NCI-H460 (cell line): ENCODE data around the gene HOXD10. TPM values are rescaled to one million over a fixed set of nuclear protein-coding genes. Genes with fewer than 3 reads are reported as not detected.
A peak's percentile ranks its signal among the peaks of the same experiment; 100 is the strongest.

ENCODE experiments used
- DNase-seq: peaks from one replicate; pipeline ENCODE4 v3.0.0-alpha.2; 2016; ENCODE audit warnings: low read depth; ENCODE audit errors: extremely low read depth
- polyA plus RNA-seq: library from polyadenylated mRNA; depleted of rRNA; stranded (reverse); fragments of >200 nt; gene quantifications from 2 replicates; pipeline ENCODE4 v1.2.3, GENCODE V29; 2014; cell fraction: nucleus; rRNA removed
- total RNA-seq: library from RNA; depleted of rRNA; stranded (reverse); fragments of >200 nt; shearing (Covaris generic); gene quantifications from 2 replicates; pipeline ENCODE4 v1.2.3, GENCODE V29; 2014; rRNA removed

HOXD10 gene
- total RNA-seq, result 0.25 TPM in 1 of 2 replicates, not detected in the other
- polyA plus RNA-seq, result not detected in 2 replicates

DNA sequence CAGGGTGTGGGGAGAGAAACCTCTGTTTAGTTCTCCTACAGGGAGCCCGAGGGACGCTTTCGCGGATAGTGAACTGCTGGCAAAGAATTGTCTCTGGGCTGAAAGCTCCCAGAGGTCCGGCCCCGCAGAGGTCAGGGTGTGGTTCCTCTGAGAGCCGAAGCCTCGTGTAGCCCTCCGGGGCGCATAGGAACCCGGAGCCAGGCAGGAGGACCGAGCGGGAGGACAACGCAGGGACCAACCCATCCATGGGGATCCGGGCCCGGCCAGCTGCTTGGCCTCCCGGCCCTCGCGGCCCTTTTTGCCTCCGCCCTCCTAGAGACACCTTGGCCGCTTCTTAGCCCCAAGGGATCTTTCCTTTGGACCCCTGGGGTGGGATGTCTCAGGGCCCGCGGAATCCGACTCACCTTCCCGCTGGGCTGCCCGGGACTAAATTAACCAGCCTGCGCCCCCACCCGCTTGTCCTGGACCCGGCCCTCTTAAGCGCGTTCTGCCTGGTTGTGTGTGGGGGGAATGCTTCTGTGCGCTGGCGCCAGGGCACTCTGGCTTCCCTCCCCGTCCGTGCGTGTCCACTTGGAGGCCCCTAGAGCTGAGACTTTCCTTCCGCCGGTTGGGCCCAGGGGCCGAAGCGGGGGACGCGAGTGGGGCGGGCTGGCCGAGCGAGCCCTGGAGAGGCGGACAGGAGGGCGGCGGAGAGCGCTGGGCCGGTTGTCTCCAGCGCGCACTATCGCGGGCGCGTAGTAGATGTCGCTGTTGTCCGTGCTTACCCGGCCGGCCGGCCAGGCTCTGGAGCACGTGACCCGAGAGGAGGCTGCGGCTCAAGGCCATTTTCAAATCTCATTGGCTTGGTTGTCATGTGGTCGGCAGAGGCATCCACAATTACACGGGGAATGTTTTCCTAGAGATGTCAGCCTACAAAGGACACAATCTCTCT is at the start of gene HOXD10:
HOXD10 (plus strand) TSS at position 896 of the 931 bp plus-strand sequence. CDS start 56 bp downstream, outside the sequence.
- no peak for DNase-seq

DNA sequence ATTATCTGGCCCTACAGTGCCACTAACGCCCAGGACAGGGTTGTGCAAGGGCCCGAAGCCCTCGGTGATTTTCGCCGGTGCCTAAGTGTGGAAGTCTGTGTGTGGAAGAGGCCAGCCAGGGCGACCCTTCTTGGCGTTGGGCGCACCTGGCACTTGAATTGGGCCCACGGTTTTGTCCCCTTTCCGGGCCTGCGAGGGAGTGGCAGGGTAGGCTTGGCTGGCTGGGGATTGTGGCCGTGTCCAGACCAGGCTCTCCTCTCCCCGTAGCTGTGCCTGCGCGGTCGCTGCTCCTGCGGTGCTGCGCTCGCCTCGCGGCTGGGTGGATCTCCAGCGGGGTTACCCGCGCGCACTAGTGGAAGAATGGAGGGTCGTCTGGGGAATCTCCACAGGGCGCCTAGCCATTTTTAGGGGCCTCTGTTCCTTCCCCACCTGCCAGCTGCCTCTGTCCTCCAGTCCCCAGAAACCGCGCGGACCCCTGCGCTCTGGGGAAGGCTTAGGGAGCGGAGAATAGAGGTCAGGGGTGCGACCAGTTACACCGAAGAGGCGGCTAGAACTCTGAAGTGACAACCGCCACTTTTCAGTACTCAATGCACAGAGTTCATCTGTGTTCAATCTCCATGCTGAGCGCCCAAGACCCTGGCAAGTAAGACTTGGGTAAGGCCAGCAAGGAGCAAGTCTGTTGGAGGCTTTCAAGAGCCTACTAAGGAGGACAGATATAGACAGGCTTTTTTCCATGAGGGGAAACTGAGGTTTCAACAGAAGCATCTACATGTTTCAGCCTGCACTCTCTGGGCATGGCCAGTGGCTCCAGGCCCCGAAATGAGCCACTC is 48.8 kb upstream of the HOXD10 start:
- DNase-seq, result no peak

DNA sequence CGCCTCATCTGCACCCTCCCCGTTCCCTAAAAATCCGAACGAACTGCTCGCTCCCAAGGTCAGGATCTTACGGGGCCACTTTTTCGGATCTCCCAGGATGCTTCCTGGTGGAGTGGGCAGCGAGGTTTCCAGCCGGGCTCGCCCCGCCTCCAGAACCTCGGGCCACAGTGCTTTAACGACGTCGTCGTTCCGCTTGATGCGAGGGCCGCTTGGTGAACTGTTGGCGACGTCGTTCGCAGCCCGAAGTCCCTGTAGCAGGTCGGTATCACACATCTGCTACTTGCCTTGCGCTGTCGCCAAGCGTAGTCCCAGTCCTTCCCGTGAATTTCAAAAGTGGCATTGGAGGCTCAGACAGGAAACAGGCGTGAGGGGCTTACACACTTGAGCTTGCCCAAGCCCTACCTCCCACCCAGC is 48.2 kb upstream of the HOXD10 start:
- DNase-seq, result no peak

DNA sequence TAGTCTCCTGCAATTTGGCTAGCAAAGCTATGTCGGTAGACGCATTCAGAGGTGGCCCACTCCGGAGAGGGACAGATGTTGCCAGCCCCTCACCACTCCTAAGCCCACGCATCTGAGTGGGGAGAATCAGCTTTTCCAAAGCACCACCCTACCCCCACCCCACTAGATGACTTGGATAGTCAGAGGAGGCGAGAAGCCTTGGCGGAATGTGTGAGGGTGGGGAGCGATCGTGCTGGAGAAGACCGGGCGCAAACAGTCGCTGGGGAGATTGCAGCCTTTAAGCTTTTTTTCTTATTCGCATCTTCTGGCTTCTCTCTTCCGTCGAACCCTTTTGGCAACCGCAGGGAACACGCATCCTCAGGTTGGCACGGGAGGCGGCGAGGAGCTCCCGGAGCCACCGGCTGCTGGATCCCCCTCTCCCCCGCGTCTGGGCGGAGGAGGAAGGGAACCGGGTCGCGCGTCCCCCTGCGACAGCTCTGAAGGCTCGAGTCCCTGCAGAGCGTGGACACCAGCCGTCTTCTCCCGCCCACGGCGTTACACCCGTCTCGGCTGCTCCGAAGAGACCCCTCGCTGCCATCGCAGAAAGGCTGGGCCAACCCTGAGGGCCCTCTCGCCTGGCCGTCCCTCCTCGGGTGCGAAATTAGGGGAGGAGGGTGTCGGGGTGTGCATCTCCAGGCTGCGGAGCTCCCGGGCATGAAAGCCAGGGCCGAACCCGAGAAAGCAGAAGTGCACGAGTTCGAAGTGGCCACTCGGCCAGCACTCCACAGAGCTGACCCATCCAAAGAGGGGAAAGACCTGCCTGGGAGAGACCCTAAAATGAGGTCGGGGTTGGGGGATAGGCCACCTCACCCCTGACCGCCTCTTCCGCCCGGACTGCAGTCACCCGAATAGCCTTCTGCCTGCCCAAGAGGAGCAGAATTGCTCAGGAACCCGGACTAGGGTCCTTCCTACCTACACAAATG is 45.0 kb upstream of the HOXD10 start:
- no peak for DNase-seq

DNA sequence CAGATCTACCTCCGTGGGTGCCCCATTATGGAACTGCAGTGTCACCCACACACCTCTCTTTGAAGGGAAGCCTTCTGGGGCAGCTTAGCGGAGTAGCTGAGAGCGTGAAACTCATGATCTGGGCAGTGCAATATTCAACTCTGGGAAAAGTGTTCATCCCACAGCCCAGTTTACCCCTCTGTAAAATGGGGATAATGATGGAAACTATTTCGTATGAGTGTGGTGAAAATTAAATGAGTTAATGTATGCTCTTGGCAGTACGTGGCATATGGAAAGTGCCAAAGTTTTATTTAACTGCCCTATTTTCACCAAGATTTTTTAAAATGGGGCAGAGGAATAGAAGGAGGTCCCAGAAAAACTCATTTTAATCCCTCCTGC is 44.3 kb upstream of the HOXD10 start:
- no peak for DNase-seq

DNA sequence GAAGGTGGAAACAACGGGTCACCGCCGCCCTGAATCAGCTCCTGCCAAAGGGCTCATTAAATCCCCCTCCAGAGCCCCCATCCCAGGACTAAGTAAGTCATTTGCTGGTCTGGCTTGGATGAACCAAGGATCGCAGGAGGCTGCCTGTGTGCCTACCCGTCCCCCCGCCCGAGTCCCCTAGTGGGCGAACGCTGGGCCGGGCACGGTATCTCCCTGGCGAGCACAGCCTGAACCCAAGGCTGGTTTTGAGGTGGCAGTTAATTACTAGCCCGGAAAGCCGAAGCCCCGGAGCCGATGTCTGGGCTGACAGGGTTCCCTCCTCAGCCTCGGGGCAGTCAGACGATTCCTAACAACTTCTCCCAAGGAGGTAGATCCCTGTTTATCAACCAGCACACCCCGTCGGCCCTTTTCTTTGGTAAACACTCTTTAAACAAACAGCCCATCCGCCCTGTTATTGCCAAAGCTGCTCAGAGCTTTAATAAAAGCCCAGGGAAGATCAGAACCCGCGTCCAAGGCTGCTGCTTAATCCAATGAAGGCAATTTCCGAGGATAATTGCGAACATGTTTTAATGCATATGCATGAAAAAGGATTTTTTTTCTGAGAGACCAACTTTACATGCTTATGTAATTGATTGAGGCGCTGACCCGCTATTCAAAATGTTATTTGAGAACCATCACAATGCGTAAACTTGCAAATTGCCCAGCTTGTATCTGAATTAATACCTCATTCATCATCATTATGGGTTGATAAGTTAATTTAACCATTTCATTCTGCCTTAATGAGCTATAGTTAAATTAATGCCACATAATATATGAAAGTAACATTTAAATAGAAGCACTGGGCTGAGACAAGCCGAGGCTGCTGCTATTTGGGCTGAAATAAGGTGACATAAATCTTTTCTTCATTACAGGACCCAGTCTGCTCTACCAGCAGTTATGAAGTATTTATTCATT is 43.4 kb upstream of the HOXD10 start:
- DNase-seq, result no peak

DNA sequence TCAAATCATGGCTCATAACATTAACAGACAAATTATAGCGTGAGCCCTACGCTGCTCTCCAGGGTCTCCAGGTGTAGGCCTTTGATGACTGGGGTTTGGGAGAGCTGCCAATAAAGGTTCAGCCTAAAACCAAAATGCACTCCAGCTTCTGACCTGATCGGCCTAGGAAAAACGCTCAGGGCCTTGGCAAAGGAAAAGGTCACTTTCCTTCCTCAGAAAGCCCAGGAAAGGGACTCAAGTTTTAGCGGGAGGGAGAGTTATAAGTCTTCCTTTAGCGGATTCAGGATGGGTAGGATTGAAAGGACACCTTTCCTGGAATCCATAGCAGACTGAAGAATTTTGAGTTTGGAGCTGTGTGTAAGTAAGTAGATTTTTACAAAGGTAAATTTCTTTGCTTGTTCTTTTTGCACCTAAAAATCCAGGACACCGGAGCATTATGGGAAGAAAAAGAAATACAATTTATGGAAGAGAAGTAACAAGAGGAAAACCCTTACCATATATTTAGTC is 41.6 kb upstream of the HOXD10 start:
- DNase-seq, result no peak

DNA sequence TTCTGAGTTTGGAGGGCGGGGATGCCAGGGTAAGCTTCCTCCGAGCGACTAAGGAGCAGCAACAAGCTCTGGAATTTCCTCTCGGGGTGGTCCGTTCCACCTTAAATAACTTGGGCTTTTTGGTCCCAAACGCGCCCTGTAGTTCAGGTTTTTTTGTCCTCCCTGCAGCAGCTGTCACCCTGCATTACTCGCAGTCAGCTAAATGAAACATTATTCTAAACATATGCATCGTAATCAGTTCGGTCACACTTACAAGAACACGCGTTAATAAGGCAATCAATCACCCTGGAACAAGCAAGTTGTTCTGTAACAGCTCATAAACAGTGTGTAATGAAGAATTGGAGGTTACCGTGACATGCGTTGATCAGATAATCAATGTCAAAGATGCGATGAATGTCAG is 41.1 kb upstream of the HOXD10 start:
- DNase-seq, result no peak

DNA sequence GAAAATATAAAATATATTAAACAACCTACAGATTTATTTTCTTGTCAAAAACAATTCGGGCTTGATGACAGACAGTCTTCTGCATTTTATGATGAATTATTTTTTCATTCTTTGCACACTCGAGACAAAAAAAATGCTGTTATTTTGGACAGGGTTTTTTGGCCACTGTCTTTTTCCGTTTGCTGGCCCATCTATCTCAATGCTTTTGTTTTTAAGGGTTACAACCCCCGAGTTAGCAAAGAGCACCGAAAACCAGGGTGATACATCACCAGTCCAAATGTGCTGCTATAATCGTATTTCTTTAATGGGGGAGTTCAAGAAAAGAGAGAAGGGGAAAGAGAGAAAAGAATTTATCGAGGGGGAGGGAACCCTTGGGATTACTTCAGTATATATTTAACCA is 40.5 kb upstream of the HOXD10 start:
- DNase-seq, result no peak

DNA sequence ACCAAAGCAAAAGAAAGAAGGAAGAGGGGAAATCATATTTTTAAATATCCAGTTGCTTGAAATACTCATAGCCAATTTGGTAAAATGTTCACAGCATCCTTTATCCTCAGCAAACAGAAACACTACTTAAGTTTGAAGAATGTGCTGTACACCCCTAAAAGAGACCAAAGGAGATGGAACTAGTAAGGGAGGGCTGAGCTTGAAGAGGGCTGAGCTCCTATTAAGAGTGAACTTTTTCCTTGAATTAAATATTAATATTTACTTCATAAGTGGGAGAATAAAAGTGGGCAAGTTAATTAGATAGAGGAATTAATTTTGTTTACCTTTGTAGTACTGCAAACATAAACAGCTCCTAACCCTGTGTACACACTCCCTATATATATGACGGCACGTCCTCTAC is 39.8 kb upstream of the HOXD10 start:
- DNase-seq, result no peak

DNA sequence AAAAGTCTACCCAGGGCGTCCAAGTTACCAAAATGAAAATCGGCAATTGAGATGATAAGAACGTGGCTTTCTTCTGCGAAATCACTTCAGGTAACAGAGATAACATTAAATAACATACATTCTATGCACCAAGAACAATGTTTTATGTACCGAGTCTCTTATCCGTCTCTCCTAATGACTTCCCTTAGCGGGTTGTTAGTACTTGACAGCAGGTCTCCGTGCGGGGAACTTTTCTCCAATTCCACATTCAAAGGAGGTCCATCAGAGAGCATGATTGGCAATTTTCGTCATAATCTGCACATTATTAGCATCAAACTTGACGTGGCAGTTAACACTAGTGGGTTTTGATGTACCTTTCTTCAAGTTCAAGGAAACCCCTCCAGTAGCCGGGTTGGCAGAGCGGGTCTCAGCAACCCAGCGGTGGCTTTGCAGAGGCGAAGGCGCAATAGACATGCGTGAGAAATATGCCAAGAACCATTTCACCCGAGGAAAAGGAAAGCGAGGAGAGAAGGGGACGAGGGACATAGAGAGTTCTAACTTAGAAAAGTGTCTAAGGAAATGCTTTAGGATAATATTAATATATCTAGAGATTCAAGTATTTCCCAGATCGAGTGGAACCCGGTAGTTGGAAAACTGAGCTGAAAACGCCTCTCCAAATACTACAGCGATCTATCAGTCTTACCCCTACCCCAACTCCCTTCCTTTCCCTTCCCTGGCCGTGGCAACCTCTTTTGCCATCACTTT is 37.9 kb upstream of the HOXD10 start:
- no peak for DNase-seq

DNA sequence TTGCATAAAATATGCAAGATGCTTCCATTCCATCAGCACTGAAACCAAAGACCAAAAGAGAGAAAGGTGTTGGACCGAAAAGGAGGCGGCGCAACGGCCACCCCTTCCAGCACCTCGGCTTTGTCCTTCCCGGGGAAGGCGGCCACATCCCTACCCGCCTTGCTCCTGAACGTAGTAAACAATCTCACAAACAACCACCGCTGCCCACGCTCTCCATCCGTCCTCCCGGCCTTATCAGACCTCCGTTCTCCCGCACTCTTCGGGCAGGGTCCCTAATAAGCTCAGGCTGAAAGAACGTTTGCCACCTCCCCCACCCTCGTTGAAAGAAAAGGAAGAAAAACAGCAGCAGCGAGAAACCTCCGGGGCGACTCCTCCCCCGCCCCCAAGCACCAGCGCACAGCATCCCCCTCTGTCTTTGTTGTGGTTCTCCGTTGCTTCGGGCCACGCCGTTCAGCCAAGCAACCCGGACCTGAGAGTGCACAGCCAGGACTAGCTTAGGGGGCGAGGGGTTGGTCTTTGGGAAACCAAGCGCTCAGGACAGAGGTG is 37.2 kb upstream of the HOXD10 start:
- DNase-seq, result no peak

DNA sequence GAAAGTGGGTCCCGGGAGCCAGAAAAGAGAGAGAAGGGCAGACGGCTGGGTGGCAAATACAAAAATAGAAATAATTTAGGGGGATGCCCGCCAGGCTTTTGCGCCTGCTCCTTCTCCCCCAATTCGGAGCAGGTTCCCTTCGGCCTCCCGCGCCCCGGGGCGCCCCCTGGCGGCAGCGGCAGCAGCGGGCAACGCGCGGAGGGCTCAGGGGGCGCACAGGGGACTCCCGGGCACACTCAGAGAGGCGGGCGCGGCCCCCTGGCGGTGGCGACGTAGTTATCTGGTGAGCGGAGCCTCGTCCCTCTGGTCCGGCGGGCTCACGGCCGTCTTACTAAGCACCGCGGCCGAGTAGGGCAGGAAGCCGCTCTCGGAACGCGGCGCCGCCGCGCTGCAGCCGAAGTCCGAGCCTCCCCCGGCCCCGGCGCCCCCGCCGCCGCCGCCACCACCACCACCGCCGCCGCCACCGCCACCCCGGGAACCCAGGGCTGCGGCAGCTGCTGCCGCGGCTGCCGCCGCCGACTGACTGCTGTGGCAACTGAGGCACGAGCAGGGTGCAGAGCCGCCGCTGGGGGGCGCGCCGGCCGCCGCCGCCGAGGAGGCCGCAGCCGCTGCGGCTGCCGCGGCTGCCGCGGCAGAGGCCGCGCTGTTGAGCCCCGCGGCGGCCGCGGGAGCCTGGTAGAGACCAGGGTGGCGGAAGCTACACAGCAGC is 36.6 kb upstream of the HOXD10 start:
- peak; percentile 33 for DNase-seq

DNA sequence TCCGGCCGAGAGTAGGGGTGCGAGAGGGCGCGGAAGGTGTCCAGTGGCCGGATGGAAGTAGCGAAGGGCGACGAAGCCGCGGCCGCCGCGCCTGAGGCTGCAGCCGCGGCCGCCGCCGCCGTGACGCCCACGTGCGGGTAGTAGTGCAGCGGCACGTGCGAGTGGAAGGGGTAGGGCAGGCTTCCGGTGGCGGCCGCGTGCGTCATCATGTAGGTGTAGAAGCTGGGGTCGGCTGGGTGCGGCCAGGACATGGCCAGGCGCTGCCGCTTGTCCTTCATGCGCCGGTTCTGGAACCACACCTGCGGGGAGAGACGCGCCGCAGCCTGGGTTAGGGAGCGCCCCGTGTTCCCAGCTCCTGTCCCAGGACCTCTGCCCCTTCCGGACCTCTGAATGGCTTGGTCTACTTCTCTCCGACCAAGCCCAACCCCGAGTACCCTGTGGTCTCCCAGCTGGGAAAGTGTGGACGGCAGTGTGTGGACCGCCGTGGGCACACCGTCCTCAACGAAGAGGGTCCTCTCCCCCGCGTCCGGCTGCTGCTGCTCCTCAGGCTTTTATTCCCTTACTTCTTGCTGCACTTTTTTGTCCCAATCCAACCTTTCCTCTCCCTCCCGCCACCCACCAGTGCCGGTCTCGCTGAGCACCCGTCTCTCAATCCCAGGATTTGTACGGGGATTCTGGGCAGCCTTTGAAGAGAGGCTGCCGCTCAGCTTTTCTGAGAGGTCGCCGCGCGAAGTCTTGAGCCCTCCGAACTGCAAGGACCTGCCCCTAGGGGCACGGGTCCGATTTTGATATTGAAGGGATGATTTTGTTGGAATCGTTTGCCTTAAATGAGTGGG is 35.8 kb upstream of the HOXD10 start:
- peak; percentile 8 for DNase-seq

DNA sequence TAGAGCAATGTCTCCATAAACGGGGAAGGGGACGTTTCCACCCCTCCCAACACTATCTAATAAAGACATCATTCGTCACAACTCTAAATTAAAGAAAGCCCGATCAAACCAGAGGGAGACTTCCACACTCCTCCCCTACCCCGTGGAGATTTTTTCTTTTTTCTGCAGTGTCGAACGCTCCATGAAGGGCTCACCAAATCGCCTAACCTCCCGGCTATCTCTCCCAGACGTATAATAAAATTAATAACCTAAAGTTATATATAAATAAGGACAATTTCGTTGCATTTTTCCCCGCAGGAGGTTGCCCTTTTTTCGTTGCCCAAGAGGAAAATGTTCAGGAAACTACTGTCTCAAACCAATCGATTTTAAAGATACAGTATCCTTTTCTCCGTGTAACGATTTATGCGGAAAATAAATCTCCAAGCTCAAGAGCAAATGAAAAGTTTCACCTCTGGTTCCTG is 35.2 kb upstream of the HOXD10 start:
- no peak for DNase-seq

DNA sequence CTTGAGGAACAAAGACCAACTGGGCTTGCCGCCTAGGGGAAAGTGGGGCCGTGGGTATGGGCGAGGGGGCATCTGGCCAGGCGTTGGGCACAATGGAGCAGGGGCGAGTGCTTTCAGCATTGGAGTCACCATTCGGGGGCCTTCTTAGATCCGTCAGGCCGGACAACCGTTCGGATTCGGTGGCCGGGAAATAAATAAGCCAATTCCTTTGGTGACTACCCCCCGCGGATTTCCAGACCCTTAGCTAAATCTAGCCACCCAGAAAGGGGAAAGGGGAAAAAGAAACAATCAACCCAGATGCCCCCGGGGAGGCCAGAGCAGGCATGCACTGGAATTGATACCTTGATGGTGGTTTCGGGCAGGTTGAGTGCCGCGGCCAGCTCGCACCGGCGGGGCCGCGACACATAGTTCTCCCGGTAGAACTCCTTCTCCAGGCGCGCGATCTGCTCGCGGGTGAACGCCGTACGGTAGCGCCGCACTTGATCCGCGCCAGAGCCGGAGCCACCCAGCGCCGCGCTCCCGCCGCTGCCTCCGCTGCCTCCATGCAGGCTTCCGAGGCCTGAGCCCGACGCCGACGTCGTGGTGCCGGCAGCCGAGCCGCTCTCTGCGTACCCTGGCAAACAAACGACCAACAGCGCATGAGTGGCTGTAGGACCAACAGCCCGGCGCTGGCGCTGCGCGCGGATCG is 34.6 kb upstream of the HOXD10 start:
- DNase-seq, result no peak
